H9 (cell line): ENCODE data around the gene ST3GAL6. TPM values are rescaled to one million over a fixed set of nuclear protein-coding genes. Genes with fewer than 3 reads are reported as not detected.

ENCODE experiments used
- DNase-seq: peaks from one replicate; pipeline ENCODE4 v3.0.0-alpha.2; 2017
- H2AFZ ChIP-seq: one replicate; pipeline ENCODE4 v1.6.1; 2013; ENCODE audit warnings: mild to moderate bottlenecking, low read length, control low read depth, moderate library complexity
- H2AK5ac ChIP-seq: 2 replicates; pipeline ENCODE4 v1.6.1; 2013; ENCODE audit warnings: low read length, control low read depth, mixed read lengths; ENCODE audit not compliant: insufficient read length
- H2BK120ac ChIP-seq: one replicate; pipeline ENCODE4 v1.6.1; 2013; ENCODE audit warnings: low read depth, mild to moderate bottlenecking, low read length, control low read depth, inconsistent platforms; ENCODE audit not compliant: poor library complexity, severe bottlenecking
- H2BK12ac ChIP-seq: 2 replicates; pipeline ENCODE4 v1.6.1; 2013; ENCODE audit warnings: low read length, control low read depth, mixed read lengths, low read depth; ENCODE audit not compliant: insufficient read length
- H2BK15ac ChIP-seq: 2 replicates; pipeline ENCODE4 v1.6.1; 2013; ENCODE audit warnings: low read depth, low read length, control low read depth
- H2BK20ac ChIP-seq: one replicate; pipeline ENCODE4 v1.6.1; 2013; ENCODE audit warnings: low read depth, mild to moderate bottlenecking, low read length, control low read depth, inconsistent platforms; ENCODE audit not compliant: poor library complexity, severe bottlenecking
- H2BK5ac ChIP-seq: 2 replicates; pipeline ENCODE4 v1.6.1; 2013; ENCODE audit warnings: low read length, control low read depth, mixed read lengths; ENCODE audit not compliant: insufficient read length
- H3K14ac ChIP-seq: 2 replicates; pipeline ENCODE4 v1.6.1; 2013; ENCODE audit warnings: low read length, control low read depth; ENCODE audit not compliant: insufficient read depth
- H3K18ac ChIP-seq: 2 replicates; pipeline ENCODE4 v1.6.1; 2013; ENCODE audit warnings: low read depth, mild to moderate bottlenecking, mixed read lengths, low read length, control low read depth; ENCODE audit not compliant: insufficient read length
- H3K23ac ChIP-seq: 2 replicates; pipeline ENCODE4 v1.6.1; 2013; ENCODE audit warnings: low read length, control low read depth, mixed read lengths, low read depth; ENCODE audit not compliant: insufficient read length
- H3K23me2 ChIP-seq: 2 replicates; pipeline ENCODE4 v1.6.1; 2013; ENCODE audit warnings: low read depth, mild to moderate bottlenecking, mixed read lengths, low read length, control low read depth; ENCODE audit not compliant: insufficient read length, poor library complexity, severe bottlenecking
- H3K27ac ChIP-seq: 2 replicates; pipeline ENCODE4 v1.5.1; 2013; ENCODE audit warnings: low read length, control low read depth, mixed read lengths, low read depth; ENCODE audit not compliant: insufficient read length
- H3K27me3 ChIP-seq: 2 replicates; pipeline ENCODE4 v1.6.1; 2013; ENCODE audit warnings: low read length, control low read depth, inconsistent platforms; ENCODE audit not compliant: insufficient read depth
- H3K4ac ChIP-seq: 2 replicates; pipeline ENCODE4 v1.6.1; 2013; ENCODE audit warnings: low read depth, mild to moderate bottlenecking, control low read depth, inconsistent platforms, low read length, moderate library complexity
- H3K4me1 ChIP-seq: 2 replicates; pipeline ENCODE4 v1.6.1; 2013; ENCODE audit warnings: low read length, control low read depth, inconsistent platforms; ENCODE audit not compliant: insufficient read depth
- H3K4me2 ChIP-seq: 2 replicates; pipeline ENCODE4 v1.6.1; 2013; ENCODE audit warnings: low read length, control low read depth, mixed read lengths; ENCODE audit not compliant: insufficient read length, insufficient read depth
- H3K56ac ChIP-seq: 2 replicates; pipeline ENCODE4 v1.6.1; 2013; ENCODE audit warnings: low read depth, mild to moderate bottlenecking, mixed read lengths, low read length, control low read depth; ENCODE audit not compliant: insufficient read length
- H3K79me1 ChIP-seq: 2 replicates; pipeline ENCODE4 v1.6.1; 2013; ENCODE audit warnings: low read depth, mild to moderate bottlenecking, moderate library complexity, low read length, control low read depth, inconsistent platforms; ENCODE audit not compliant: insufficient read depth, poor library complexity, severe bottlenecking
- H3K79me2 ChIP-seq: 2 replicates; pipeline ENCODE4 v1.6.1; 2013; ENCODE audit warnings: low read length, control low read depth, inconsistent platforms; ENCODE audit not compliant: insufficient read depth
- H3K9ac ChIP-seq: 2 replicates; pipeline ENCODE4 v1.6.1; 2013; ENCODE audit warnings: low read length, control low read depth, mixed read lengths; ENCODE audit not compliant: insufficient read length; ENCODE audit errors: extremely low read depth
- H3K9me3 ChIP-seq: one replicate; pipeline ENCODE4 v1.6.1; 2013; ENCODE audit warnings: low read depth, low read length, inconsistent platforms; ENCODE audit not compliant: control insufficient read depth
- H3T11ph ChIP-seq: one replicate; pipeline ENCODE4 v1.6.1; 2013; ENCODE audit warnings: mild to moderate bottlenecking, low read length, control low read depth, inconsistent platforms
- H4K20me1 ChIP-seq: one replicate; pipeline ENCODE4 v1.6.1; 2013; ENCODE audit not compliant: control insufficient read depth, insufficient read length, insufficient read depth
- H4K5ac ChIP-seq: 2 replicates; pipeline ENCODE4 v1.6.1; 2013; ENCODE audit warnings: low read depth, mild to moderate bottlenecking, mixed read lengths, low read length, control low read depth; ENCODE audit not compliant: insufficient read length
- H4K8ac ChIP-seq: replicated peaks from 2 replicates; pipeline ENCODE4 v1.6.1; 2013; ENCODE audit warnings: low read length, control low read depth, mixed read lengths, low read depth; ENCODE audit not compliant: insufficient read length
- H4K91ac ChIP-seq: 2 replicates; pipeline ENCODE4 v1.6.1; 2013; ENCODE audit warnings: low read depth, mild to moderate bottlenecking, moderate library complexity, mixed read lengths, low read length, control low read depth; ENCODE audit not compliant: insufficient read length
- H3K27ac Mint-ChIP-seq, 3 experiments: 2 replicates in 2 of 3; 3 replicates in 1 of 3; pipeline ENCODE4 v1.8.0; 2020 to 2021; ENCODE audit warnings: mixed read lengths in 3 of 3, mild to moderate bottlenecking in 1 of 3, moderate library complexity in 1 of 3
- H3K27me3 Mint-ChIP-seq: 2 replicates; pipeline ENCODE4 v1.8.0; 2021; ENCODE audit warnings: low read depth, mild to moderate bottlenecking, moderate library complexity, mixed read lengths
- H3K36me3 Mint-ChIP-seq, 3 experiments: 2 replicates in 2 of 3; 3 replicates in 1 of 3; pipeline ENCODE4 v1.8.0; 2020 to 2021; ENCODE audit warnings: low read depth in 3 of 3, mixed read lengths in 3 of 3; ENCODE audit not compliant: insufficient read depth in 1 of 3
- H3K4me1 Mint-ChIP-seq, 2 experiments: 2 replicates each; pipeline ENCODE4 v1.8.0; 2020; ENCODE audit warnings: mixed read lengths in 2 of 2
- H3K4me3 Mint-ChIP-seq, 2 experiments: 2 replicates in 1 of 2; 3 replicates in 1 of 2; pipeline ENCODE4 v1.8.0; 2020 to 2021; ENCODE audit warnings: mild to moderate bottlenecking in 2 of 2, mixed read lengths in 2 of 2, moderate library complexity in 1 of 2
- H3K9me3 Mint-ChIP-seq, 2 experiments: 2 replicates in 1 of 2; 3 replicates in 1 of 2; pipeline ENCODE4 v1.8.0; 2020; ENCODE audit warnings: mild to moderate bottlenecking in 2 of 2, mixed read lengths in 2 of 2, moderate library complexity in 1 of 2
- WGBS: extraction: QIAGEN DNeasy Blood & Tissue Kit; methylation state at CpG from one replicate; pipeline ENCODE4 v1.1.7; 2013; ENCODE audit warnings: missing lambda C conversion rate, low lambda C conversion rate, mixed read lengths; ENCODE audit not compliant: insufficient read length; ENCODE audit errors: extremely low coverage; 5-methylcytosine and 5-hydroxymethylcytosine counted together
- total RNA-seq: library from RNA; stranded (reverse); gene quantifications from 2 replicates; pipeline ENCODE4 v1.2.1, GENCODE V29; 2021
- TF ChIP-seq, protein P1 (sequence below): fragments of 200-600 bp; sonication (generic); conservative IDR thresholded peaks from 3 replicates; pipeline ENCODE4 v1.8.0; 2021; ENCODE audit warnings: antibody characterized with exemption, mild to moderate bottlenecking

The ST3GAL6 gene
- total RNA-seq, 1 experiment from 2014 or later: 6.4 TPM

DNA sequence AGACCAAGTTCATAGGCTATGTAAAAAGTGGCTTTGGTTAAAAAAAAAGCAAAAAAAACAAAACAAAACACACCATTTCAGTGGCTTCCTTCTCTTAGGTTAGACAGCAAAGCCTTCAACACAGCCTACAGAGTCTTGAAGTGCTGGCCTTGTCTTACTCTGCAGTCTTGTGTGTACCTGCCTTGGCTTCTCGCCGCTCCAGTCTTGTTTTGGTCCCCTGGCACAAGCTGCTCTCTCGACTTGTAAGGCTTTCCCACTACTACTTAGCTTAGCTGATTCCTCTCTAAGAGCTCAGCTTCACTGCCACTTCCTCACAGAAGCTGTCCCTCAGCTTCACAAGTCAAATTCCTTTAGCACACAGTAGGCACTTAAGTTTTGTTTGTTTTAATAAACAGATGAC is 63.0 kb downstream of the ST3GAL6 start:
- Histone ChIP-seq H3K9ac (no peak overlapping the region), H2BK12ac (no peak overlapping the region), H3K14ac (no peak overlapping the region), H3K4ac (no peak overlapping the region), H4K8ac (no peak overlapping the region), H3K56ac (no peak overlapping the region), H2BK20ac (no peak overlapping the region), H2BK5ac (no peak overlapping the region), H2AFZ (no peak overlapping the region), H3K27ac (no peak overlapping the region), H3K23me2 (no peaks in the 10 kb centered on the region), H4K91ac (no peak overlapping the region), H3T11ph (no peak overlapping the region), H2BK120ac (no peak overlapping the region), H3K9me3 (no peaks in the 10 kb centered on the region), H4K5ac (no peak overlapping the region), H3K27me3 (no peaks in the 10 kb centered on the region), H4K20me1 (no peaks in the 10 kb centered on the region), H3K4me1 (no peaks in the 10 kb centered on the region; the same call in 1 of the 2 replicates), H3K18ac (no peak overlapping the region), H3K79me1 (no peaks in the 10 kb centered on the region), H2BK15ac (no peak overlapping the region), H3K4me2 (no peak overlapping the region), H3K79me2 (no peaks in the 10 kb centered on the region), H3K23ac (no peak overlapping the region), H2AK5ac (no peak overlapping the region)
- TF ChIP-seq, protein P1, sequence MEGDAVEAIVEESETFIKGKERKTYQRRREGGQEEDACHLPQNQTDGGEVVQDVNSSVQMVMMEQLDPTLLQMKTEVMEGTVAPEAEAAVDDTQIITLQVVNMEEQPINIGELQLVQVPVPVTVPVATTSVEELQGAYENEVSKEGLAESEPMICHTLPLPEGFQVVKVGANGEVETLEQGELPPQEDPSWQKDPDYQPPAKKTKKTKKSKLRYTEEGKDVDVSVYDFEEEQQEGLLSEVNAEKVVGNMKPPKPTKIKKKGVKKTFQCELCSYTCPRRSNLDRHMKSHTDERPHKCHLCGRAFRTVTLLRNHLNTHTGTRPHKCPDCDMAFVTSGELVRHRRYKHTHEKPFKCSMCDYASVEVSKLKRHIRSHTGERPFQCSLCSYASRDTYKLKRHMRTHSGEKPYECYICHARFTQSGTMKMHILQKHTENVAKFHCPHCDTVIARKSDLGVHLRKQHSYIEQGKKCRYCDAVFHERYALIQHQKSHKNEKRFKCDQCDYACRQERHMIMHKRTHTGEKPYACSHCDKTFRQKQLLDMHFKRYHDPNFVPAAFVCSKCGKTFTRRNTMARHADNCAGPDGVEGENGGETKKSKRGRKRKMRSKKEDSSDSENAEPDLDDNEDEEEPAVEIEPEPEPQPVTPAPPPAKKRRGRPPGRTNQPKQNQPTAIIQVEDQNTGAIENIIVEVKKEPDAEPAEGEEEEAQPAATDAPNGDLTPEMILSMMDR: no peak
- DNase-seq: no peak
- Mint-ChIP-seq H3K9me3 (peaks cover 9 to 15% of the 10 kb centered on the region in 2 experiments; a peak in 4 of 5 replicates), H3K36me3 (peaks cover 10 to 38% (median 20%) of the 10 kb centered on the region in 3 experiments; a peak in 6 of 7 replicates), H3K4me3 (no peak overlapping the region), H3K27ac (peak overlapping the region in 2 of 3 experiments; percentile 29 to 51; a peak in 1 of 7 replicates), H3K4me1 (no peaks in the 10 kb centered on the region), H3K27me3 (no peaks in the 10 kb centered on the region)
- no CpG with 5 or more reads among the region's 3 CpGs for WGBS
